GM18951 (cell line): ENCODE measurements around the gene RBM19.

Source experiments
- POLR2A ChIP-seq: IDR thresholded peaks from 4 replicates; pipeline ENCODE4 v1.6.1; 2011; ENCODE audit warnings: mild to moderate bottlenecking; ENCODE audit not compliant: insufficient read length, insufficient read depth; ENCODE audit errors: extremely low read depth
- in situ Hi-C: fragments of 300-500 bp; cut with MboI; formaldehyde crosslinking; loops from one replicate; pipeline ENCODE4 v1.12.0; 2022; ENCODE audit warnings: low sequenced_read_pairs, mixed read lengths, inconsistent platforms; ENCODE audit not compliant: unreplicated experiment

RBM19 gene

DNA sequence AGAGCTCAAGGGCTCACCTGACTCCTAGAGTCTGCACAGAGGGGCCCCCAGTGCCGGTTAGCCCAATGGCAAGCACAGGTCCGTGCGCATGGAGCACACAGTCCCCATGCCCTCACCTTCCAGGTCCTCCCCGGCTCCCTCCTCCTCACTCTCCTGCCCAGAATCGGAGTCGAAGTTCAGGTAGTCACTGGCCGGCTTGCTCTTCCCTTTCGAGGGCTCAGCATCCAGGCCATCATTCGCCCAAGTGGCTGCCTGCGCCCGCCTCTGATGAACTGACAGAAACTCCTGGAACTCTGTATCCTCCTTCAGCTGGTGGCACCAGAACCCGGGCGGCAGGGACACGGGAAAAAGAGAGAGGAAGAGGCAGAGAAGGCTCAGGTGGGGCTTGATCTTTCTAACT, 7.0 kb downstream of the RBM19 start:
- in situ Hi-C loops, result no loop called here
- TF ChIP-seq POLR2A, result no peak

GRCh38 chr12:113958108-113958507, 8.0 kb downstream of the RBM19 start:
- in situ Hi-C loops, result no loop called here
- TF ChIP-seq POLR2A, result no peak

DNA sequence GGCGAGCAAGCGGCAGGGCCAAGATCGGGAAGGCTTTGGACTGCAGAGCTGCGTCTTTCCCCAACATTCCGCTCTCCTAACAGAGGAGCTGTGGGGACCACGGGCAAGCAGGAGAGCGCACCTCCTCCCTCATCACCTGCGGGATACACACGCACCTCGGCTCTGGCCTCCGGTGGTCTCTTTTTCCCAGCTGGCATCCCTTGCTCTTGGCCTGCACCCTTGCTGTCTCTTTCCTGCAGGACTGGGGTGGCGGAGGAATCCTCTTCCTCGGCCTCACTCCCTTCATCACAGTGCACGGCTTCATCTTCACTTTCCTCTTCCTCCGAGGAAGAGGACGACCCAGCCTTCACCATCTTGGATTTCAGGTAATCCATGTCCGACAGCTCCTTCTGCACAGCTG, 8.5 kb downstream of the RBM19 start:
- in situ Hi-C loops, result no loop called here
- no peak for TF ChIP-seq POLR2A

- in situ Hi-C loops, result no loop called here
- no peak for TF ChIP-seq POLR2A
Measured at GRCh38 chr12:113955109-113955970, 10.8 kb downstream of the RBM19 start.

- TF ChIP-seq POLR2A, result no peak
- in situ Hi-C loops, result no loop called here
Measured at GRCh38 chr12:113954547-113954946, 11.6 kb downstream of the RBM19 start.

GRCh38 chr12:113950873-113951272, 15.3 kb downstream of the RBM19 start:
- TF ChIP-seq POLR2A, result no peak
- in situ Hi-C loops, result no loop called here

- in situ Hi-C loops, result no loop called here
- TF ChIP-seq POLR2A, result no peak
Measured at GRCh38 chr12:113949321-113950305, 16.5 kb downstream of the RBM19 start.

GRCh38 chr12:113948151-113948914, 17.8 kb downstream of the RBM19 start:
- TF ChIP-seq POLR2A, result no peak
- in situ Hi-C loops, result no loop called here

DNA sequence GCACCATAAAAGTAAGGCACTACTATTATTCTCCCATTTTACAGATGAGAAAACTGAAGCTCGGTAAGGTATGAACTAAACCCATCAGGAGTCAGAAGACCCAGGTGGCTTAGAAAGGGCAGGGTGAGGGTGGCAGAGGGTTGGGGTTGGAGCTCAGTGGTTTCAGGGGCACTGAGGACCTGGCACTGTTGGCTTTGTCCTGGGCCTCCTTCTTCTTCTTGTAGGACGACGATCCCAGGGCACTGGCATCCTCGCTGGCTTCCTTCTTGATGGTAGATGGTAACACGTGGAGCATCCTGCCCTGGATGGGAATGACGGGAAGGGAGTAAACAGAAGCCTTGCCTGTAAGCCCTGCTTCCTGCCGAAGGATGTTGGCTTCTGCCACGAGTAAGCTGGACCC, 19.9 kb downstream of the RBM19 start:
- in situ Hi-C loops, result no loop called here
- no peak for TF ChIP-seq POLR2A

GRCh38 chr12:113945174-113946173, 20.7 kb downstream of the RBM19 start:
- in situ Hi-C loops, result no loop called here
- no peak for TF ChIP-seq POLR2A

GRCh38 chr12:113942209-113942608, 23.9 kb downstream of the RBM19 start:
- no peak for TF ChIP-seq POLR2A
- in situ Hi-C loops, result no loop called here

DNA sequence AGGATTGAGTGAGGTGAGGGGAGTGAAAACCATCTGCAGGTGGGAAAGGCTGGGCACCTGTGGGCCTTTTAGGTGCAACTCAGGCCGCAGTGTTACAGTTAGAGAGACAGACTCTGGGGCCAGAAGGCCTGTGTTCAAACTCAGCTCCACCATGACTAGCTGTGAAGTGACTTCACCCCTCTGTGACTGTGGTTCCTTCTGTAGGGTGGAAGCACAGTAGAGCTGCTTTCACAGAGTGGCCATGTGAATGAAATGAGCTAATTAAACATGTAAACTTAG, 25.0 kb downstream of the RBM19 start:
- in situ Hi-C loops, result no loop called here

More for the DNA sequence above, 25.0 kb downstream of the RBM19 start:
- TF ChIP-seq POLR2A, result no peak
